ENCODE data around the gene ZBTB48. TPM values are rescaled to one million over a fixed set of nuclear protein-coding genes. Genes with fewer than 3 reads are reported as not detected.
A peak's percentile ranks its signal among the peaks of the same experiment; 100 is the strongest.

Gene ZBTB48
- total and polyA plus RNA-seq, 7 donors: 14.4 to 31.3 (median 17.6) TPM

DNA sequence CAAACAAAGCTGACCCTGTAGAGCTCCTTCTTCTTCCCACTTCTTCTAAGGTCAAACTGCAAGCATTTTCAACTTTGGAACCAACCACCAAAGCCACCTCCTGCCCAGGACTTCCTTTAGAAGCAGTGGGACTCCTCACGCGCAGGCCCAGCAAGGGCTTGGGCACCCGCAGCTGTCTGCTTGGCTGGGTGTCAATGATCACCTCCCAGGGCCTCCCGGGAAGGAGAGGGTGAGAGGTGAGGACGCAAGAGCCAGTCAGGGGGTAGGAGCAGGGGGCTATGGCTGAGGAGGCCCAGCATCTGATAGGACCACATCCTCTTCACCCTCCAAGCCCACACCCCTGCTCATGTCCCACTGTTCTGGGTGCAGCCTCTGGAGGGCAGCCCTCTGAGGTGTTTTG is 12.6 kb downstream of the ZBTB48 start:
- DNase-seq: no peak
- WGBS, 2 donors: 53 to 60% methylated on average over 5 of the region's 5 CpGs
- H3K27me3 ChIP-seq: no peaks in the 10 kb centered on the region
- peak overlapping the region in 1 of 4 donors; percentile 40 for H3K27ac ChIP-seq
- intact Hi-C loops (cut with DNase I): no loop called here
- TF ChIP-seq, protein P1, sequence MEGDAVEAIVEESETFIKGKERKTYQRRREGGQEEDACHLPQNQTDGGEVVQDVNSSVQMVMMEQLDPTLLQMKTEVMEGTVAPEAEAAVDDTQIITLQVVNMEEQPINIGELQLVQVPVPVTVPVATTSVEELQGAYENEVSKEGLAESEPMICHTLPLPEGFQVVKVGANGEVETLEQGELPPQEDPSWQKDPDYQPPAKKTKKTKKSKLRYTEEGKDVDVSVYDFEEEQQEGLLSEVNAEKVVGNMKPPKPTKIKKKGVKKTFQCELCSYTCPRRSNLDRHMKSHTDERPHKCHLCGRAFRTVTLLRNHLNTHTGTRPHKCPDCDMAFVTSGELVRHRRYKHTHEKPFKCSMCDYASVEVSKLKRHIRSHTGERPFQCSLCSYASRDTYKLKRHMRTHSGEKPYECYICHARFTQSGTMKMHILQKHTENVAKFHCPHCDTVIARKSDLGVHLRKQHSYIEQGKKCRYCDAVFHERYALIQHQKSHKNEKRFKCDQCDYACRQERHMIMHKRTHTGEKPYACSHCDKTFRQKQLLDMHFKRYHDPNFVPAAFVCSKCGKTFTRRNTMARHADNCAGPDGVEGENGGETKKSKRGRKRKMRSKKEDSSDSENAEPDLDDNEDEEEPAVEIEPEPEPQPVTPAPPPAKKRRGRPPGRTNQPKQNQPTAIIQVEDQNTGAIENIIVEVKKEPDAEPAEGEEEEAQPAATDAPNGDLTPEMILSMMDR (IDR thresholded peaks at IDR 0.05): no peak
- TF ChIP-seq EP300 (IDR thresholded peaks at IDR 0.05) (no peak), POLR2A (IDR thresholded peaks at IDR 0.05) (no peak), POLR2AphosphoS5 (IDR thresholded peaks at IDR 0.05) (no peak)
- peaks cover 0 to 60% (median 55%) of the 10 kb centered on the region in 4 donors for H3K4me1 ChIP-seq
- H3K4me3 ChIP-seq: no peak overlapping the region
- H3K36me3 ChIP-seq: peaks cover 56 to 98% (median 84%) of the 10 kb centered on the region in 4 donors
- H3K9me3 ChIP-seq: no peaks in the 10 kb centered on the region

DNA sequence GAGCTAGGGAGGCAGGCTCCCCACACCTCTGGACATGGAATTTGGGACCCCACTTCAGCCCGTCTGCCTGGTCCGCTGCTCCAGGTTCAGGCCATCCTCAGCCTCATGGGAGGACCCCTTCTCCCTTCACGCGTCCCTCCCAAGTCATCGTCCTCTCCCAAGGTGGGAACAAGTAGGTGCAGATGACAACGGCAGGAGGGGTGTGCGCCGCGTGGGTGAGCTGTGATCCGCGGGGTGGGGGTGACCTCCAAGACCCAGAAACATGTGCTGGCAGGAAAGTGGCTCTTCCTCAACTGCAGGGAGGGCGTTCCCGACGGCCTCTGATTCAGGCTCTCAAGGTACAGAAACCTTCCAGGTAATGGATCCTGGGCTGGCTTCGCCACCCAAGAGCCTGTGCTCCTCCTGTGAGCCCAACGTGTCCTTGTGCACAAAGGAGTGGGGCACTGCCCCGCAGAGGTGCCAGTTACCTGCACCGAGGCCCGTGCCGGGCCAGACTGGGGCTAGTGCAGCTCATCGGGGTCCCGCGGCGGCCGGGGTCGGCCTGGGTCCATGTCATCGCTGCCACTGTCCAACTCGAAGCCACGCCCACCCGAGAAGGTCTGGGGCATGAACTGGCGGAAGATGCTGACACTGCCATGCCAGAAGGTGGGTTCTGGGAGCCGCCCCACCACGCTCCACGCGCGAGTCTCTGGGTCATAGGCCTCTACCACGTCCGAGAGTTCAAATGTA is 13.2 kb downstream of the ZBTB48 start:
- 94 to 95% methylated on average over 38 of the region's 38 CpGs for WGBS, 2 donors
- Histone ChIP-seq H3K4me1 (peaks cover 0 to 60% (median 55%) of the 10 kb centered on the region in 4 donors), H3K27ac (no peak overlapping the region), H3K4me3 (no peak overlapping the region), H3K27me3 (no peaks in the 10 kb centered on the region), H3K9me3 (no peaks in the 10 kb centered on the region), H3K36me3 (peaks cover 61 to 98% (median 87%) of the 10 kb centered on the region in 4 donors)
- intact Hi-C loops (cut with DNase I): no loop called here
- no peak for TF ChIP-seq POLR2A (IDR thresholded peaks at IDR 0.05)
- TF ChIP-seq, protein P1 (IDR thresholded peaks at IDR 0.05): no peak
- no peak for TF ChIP-seq EP300 (IDR thresholded peaks at IDR 0.05)
- TF ChIP-seq POLR2AphosphoS5 (IDR thresholded peaks at IDR 0.05): no peak
- DNase-seq: no peak

DNA sequence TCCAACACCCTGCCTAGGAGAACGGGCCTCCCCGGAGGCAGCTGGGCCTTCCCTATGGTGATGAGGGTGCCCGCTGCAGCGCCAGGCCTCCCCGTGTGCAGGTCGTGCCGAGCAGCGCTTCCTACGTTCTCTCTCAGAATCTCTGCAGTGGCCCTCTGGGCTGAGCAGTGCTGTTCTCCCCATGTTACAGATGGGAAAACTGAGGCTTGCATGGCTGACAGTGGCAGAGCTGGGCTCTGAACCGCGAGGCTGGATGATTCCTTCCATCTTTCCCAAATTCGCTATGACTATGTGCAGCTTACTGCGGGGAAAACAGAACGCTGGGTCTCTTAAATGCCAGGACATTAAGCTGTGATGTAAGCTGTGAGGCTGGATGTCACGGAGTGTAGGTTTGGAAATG is 14.0 kb downstream of the ZBTB48 start:
- no peak overlapping the region for H3K4me3 ChIP-seq
- no peaks in the 10 kb centered on the region for H3K9me3 ChIP-seq
- peaks cover 55 to 98% (median 88%) of the 10 kb centered on the region in 4 donors for H3K36me3 ChIP-seq
- 95 to 96% methylated on average over 15 of the region's 15 CpGs for WGBS, 2 donors
- no peaks in the 10 kb centered on the region for H3K27me3 ChIP-seq
- H3K4me1 ChIP-seq: peaks cover 0 to 60% (median 57%) of the 10 kb centered on the region in 4 donors
- intact Hi-C loops (cut with DNase I): no loop called here
- no peak overlapping the region for H3K27ac ChIP-seq
- TF ChIP-seq, protein P1 (IDR thresholded peaks at IDR 0.05): no peak
- no peak for TF ChIP-seq POLR2A (IDR thresholded peaks at IDR 0.05)
- TF ChIP-seq POLR2AphosphoS5 (IDR thresholded peaks at IDR 0.05): no peak
- no peak for TF ChIP-seq EP300 (IDR thresholded peaks at IDR 0.05)
- DNase-seq: no peak

DNA sequence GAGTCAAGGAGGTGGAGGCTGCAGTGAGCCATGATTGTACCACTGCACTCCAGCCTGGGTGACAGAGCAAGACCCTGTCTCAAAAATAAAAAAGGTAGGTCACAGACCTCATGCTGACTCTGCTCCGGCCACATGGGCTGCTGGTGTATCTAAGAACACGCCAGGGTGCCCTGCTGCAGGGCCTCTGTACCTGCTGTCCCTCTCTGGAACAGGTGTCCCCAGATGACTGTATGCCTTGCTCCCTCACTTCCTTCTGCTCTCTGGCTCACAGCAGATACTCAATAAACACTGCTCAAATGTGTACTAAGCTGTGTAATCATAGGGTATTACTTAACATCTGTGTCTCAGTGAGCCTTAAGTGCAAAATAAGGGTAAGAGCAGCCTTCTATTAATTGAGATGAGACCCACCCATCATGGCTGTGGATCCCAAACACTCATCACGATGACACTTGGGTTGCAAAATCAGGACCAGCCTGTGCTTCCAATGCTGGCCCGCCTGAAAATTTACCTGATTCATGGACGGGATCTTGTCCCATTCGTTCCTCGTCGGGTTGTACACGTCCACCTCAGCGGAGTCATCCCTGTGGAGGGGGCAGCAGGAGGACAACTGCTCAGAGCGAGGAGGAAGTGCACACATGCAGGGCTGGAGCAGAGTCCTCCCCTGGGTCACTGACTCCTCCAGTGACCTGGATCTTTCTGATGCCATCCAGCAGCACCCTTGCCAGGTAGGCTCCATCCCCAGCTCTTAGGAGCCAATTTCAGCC is 15.4 kb downstream of the ZBTB48 start:
- TF ChIP-seq, protein P1 (IDR thresholded peaks at IDR 0.05): no peak
- TF ChIP-seq POLR2A (IDR thresholded peaks at IDR 0.05) (no peak), EP300 (IDR thresholded peaks at IDR 0.05) (no peak), POLR2AphosphoS5 (IDR thresholded peaks at IDR 0.05) (no peak)
- no peak for DNase-seq
- peaks cover 54 to 93% (median 81%) of the 10 kb centered on the region in 4 donors for H3K36me3 ChIP-seq
- no peaks in the 10 kb centered on the region for H3K27me3 ChIP-seq
- peak overlapping the region in 1 of 4 donors; percentile 3 for H3K27ac ChIP-seq
- H3K4me3 ChIP-seq: no peak overlapping the region
- WGBS, 2 donors: 89 to 93% methylated on average over 11 of the region's 11 CpGs
- H3K9me3 ChIP-seq: no peaks in the 10 kb centered on the region
- intact Hi-C loops (cut with DNase I): loop anchor here (5.0 kb wide), 2 partner anchors 38 to 42 kb away; partner anchors contain the start of gene TAS1R1
- peaks cover 0 to 66% (median 62%) of the 10 kb centered on the region in 4 donors for H3K4me1 ChIP-seq

All from sigmoid colon (tissue), 7 donors.